ENCODE data around the gene DENND6A.

The DENND6A gene

DNA sequence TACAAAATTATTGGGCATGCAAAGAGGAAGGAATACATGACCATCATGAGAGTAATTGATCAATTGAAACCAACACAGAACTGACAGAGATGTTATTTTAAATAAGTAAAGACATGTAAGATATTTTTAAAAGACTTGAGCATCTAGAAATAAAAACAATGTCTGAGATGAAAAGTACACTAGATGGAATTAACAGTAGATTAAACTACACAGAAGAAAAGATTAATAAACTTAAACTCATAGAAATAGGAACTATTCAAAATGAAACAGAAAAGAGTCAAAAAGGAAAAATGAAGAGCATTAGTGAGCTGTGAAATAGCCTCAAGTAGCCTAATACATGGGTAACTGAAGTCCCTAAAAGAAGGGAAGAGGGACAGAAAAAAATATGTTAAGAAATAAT is 87.2 kb downstream of the DENND6A start:
- Histone ChIP-seq H4K8ac (ENCODE audit: low read depth, low read length) (no peak overlapping the region), H2BK5ac (ENCODE audit: low read length) (no peak overlapping the region), H4K5ac (ENCODE audit: low read length) (no peak overlapping the region), H3K36me3 (ENCODE audit: control insufficient read depth, insufficient read depth, low read length) (no peaks in the 10 kb centered on the region), H2BK120ac (ENCODE audit: low read depth, low read length) (no peak overlapping the region), H3K4ac (ENCODE audit: low read depth, low read length) (no peak overlapping the region), H3K79me2 (ENCODE audit: control insufficient read depth, insufficient read depth, low read length) (no peaks in the 10 kb centered on the region), H3K56ac (ENCODE audit: low read length) (no peak overlapping the region), H2BK15ac (replicated peaks; ENCODE audit: low read depth) (no peak overlapping the region), H3K27me3 (ENCODE audit: insufficient read depth, low read length, poor library complexity) (no peaks in the 10 kb centered on the region), H3K79me1 (ENCODE audit: low read length) (no peaks in the 10 kb centered on the region), H2AK5ac (ENCODE audit: low read length) (no peak overlapping the region), H3K23ac (ENCODE audit: low read length) (no peak overlapping the region), H3K9ac (ENCODE audit: low read length) (no peak overlapping the region), H3K4me3 (ENCODE audit: low read length) (no peak overlapping the region), H3K4me2 (ENCODE audit: low read length) (no peak overlapping the region), H3K4me1 (ENCODE audit: control insufficient read depth, low read depth, low read length) (no peaks in the 10 kb centered on the region), H3K27ac (ENCODE audit: low read depth, low read length) (no peak overlapping the region), H3K18ac (ENCODE audit: low read length) (no peak overlapping the region)
- no peak for DNase-seq

DNA sequence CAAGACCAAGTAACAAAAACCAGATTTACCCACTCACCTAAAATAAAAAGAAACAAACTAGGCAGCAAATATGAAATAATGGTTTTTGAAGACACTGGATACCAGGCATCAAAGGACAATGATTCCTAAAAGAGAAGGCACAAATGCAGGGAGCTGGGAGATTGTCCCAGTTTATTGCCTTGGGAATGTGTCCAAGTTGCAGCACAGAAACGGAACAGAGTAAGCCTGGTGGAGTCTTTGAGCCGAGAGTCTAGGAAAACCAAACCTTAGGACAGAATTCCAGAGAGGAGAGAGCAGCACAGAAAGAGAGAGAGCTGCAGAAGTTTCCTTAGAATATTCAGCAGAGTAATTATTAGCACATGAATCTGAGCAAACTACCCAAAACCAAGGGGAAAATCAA is 87.9 kb downstream of the DENND6A start:
- no peak for DNase-seq
- Histone ChIP-seq H3K56ac (ENCODE audit: low read length) (no peak overlapping the region), H3K18ac (ENCODE audit: low read length) (no peak overlapping the region), H3K4ac (ENCODE audit: low read depth, low read length) (no peak overlapping the region), H2BK120ac (ENCODE audit: low read depth, low read length) (no peak overlapping the region), H3K36me3 (ENCODE audit: control insufficient read depth, insufficient read depth, low read length) (no peaks in the 10 kb centered on the region), H3K4me3 (ENCODE audit: low read length) (no peak overlapping the region), H4K5ac (ENCODE audit: low read length) (no peak overlapping the region), H3K9ac (ENCODE audit: low read length) (no peak overlapping the region), H3K4me2 (ENCODE audit: low read length) (no peak overlapping the region), H2AK5ac (ENCODE audit: low read length) (no peak overlapping the region), H3K79me2 (ENCODE audit: control insufficient read depth, insufficient read depth, low read length) (no peaks in the 10 kb centered on the region), H3K4me1 (ENCODE audit: control insufficient read depth, low read depth, low read length) (no peaks in the 10 kb centered on the region), H3K79me1 (ENCODE audit: low read length) (no peaks in the 10 kb centered on the region), H4K8ac (ENCODE audit: low read depth, low read length) (no peak overlapping the region), H3K27me3 (ENCODE audit: insufficient read depth, low read length, poor library complexity) (no peaks in the 10 kb centered on the region), H2BK15ac (replicated peaks; ENCODE audit: low read depth) (no peak overlapping the region), H3K27ac (ENCODE audit: low read depth, low read length) (no peak overlapping the region), H3K23ac (ENCODE audit: low read length) (no peak overlapping the region), H2BK5ac (ENCODE audit: low read length) (no peak overlapping the region)
- no CpG with 5 or more reads among the region's 2 CpGs for WGBS (ENCODE audit: extremely low coverage, insufficient coverage, low lambda C conversion rate)

DNA sequence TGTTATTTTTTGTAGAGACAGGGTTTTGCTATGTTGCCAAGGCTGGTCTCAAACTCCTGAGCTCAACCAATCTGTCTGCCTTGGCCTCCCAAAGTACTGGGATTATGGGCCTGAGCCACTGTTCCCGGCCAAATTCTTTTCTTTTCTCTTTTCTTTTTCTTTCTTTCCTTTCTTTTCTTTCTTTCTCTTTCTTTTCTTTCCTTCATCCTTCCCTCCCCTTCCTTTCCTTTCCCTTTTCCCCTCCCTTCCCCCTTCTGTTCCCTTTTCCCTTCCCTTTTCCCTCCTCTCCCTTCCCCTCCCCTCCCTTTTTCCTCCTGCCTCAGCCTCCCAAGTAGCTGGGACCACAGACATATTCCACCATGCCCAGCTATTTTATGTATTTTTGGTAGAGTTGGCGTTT is 92.7 kb downstream of the DENND6A start:
- no peak overlapping the region for H3K18ac ChIP-seq (ENCODE audit: low read length)
- H3K4me3 ChIP-seq (ENCODE audit: low read length): no peak overlapping the region
- H4K8ac ChIP-seq (ENCODE audit: low read depth, low read length): no peak overlapping the region
- H2BK15ac ChIP-seq (replicated peaks; ENCODE audit: low read depth): no peak overlapping the region
- H3K79me2 ChIP-seq (ENCODE audit: control insufficient read depth, insufficient read depth, low read length): peaks cover 16% of the 10 kb centered on the region
- no peak overlapping the region for H4K5ac ChIP-seq (ENCODE audit: low read length)
- no peak overlapping the region for H2BK5ac ChIP-seq (ENCODE audit: low read length)
- no peak overlapping the region for H3K23ac ChIP-seq (ENCODE audit: low read length)
- no peak overlapping the region for H3K4me2 ChIP-seq (ENCODE audit: low read length)
- no peaks in the 10 kb centered on the region for H3K79me1 ChIP-seq (ENCODE audit: low read length)
- no peaks in the 10 kb centered on the region for H3K4me1 ChIP-seq (ENCODE audit: control insufficient read depth, low read depth, low read length)
- H3K36me3 ChIP-seq (ENCODE audit: control insufficient read depth, insufficient read depth, low read length): no peaks in the 10 kb centered on the region
- no peaks in the 10 kb centered on the region for H3K27me3 ChIP-seq (ENCODE audit: insufficient read depth, low read length, poor library complexity)
- no peak overlapping the region for H2AK5ac ChIP-seq (ENCODE audit: low read length)
- H2BK120ac ChIP-seq (ENCODE audit: low read depth, low read length): no peak overlapping the region
- no CpG with 5 or more reads among the region's 2 CpGs for WGBS (ENCODE audit: extremely low coverage, insufficient coverage, low lambda C conversion rate)
- no peak for DNase-seq
- no peak overlapping the region for H3K9ac ChIP-seq (ENCODE audit: low read length)
- H3K4ac ChIP-seq (ENCODE audit: low read depth, low read length): no peak overlapping the region
- H3K56ac ChIP-seq (ENCODE audit: low read length): peak overlapping the region; percentile 9
- H3K27ac ChIP-seq (ENCODE audit: low read depth, low read length): no peak overlapping the region

DNA sequence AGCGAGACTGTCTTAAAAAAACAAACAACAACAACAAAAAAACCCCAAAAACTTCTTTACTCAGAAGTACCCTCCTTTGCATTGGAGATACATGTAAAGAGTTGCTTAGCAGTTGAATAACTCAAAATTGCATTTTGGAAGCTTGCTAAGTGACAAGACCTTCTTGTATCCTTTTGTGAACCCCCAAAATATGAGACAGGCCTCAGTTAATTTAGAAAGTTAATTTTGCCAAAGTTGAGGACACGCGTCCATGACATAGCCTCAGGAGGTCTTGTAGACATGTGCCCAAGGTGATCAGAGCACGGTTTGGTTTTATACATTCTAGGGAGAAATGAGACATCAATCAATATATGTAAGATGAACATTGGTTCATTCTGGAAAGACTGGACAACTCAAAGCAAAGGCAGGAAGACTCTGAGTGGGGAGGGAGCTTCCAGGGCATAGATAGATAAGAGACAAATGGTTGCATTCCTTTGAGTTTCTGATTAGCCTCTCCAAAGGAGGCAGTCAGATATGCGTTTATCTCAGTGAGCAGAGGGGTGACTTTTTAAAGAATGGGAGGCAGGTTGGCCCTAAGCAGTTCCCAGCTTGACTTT is 94.0 kb downstream of the DENND6A start:
- peak; percentile 87 for DNase-seq
- H3K36me3 ChIP-seq (ENCODE audit: control insufficient read depth, insufficient read depth, low read length): no peaks in the 10 kb centered on the region
- H2AK5ac ChIP-seq (ENCODE audit: low read length): no peak overlapping the region
- H3K4me1 ChIP-seq (ENCODE audit: control insufficient read depth, low read depth, low read length): no peaks in the 10 kb centered on the region
- H2BK15ac ChIP-seq (replicated peaks; ENCODE audit: low read depth): no peak overlapping the region
- H3K9ac ChIP-seq (ENCODE audit: low read length): peak overlapping the region; percentile 50
- no peak overlapping the region for H4K5ac ChIP-seq (ENCODE audit: low read length)
- no peaks in the 10 kb centered on the region for H3K79me1 ChIP-seq (ENCODE audit: low read length)
- H3K56ac ChIP-seq (ENCODE audit: low read length): peak overlapping the region; percentile 99
- H3K27me3 ChIP-seq (ENCODE audit: insufficient read depth, low read length, poor library complexity): no peaks in the 10 kb centered on the region
- WGBS (ENCODE audit: extremely low coverage, insufficient coverage, low lambda C conversion rate): no CpG with 5 or more reads among the region's 5 CpGs
- H3K4me2 ChIP-seq (ENCODE audit: low read length): no peak overlapping the region
- peak overlapping the region; percentile 64 for H2BK5ac ChIP-seq (ENCODE audit: low read length)
- H3K23ac ChIP-seq (ENCODE audit: low read length): no peak overlapping the region
- no peak overlapping the region for H3K4me3 ChIP-seq (ENCODE audit: low read length)
- peak overlapping the region; percentile 72 for H3K27ac ChIP-seq (ENCODE audit: low read depth, low read length)
- peaks cover 29% of the 10 kb centered on the region for H3K79me2 ChIP-seq (ENCODE audit: control insufficient read depth, insufficient read depth, low read length)
- H3K4ac ChIP-seq (ENCODE audit: low read depth, low read length): peak overlapping the region; percentile 47
- no peak overlapping the region for H2BK120ac ChIP-seq (ENCODE audit: low read depth, low read length)
- H4K8ac ChIP-seq (ENCODE audit: low read depth, low read length): no peak overlapping the region
- peak overlapping the region; percentile 65 for H3K18ac ChIP-seq (ENCODE audit: low read length)

DNA sequence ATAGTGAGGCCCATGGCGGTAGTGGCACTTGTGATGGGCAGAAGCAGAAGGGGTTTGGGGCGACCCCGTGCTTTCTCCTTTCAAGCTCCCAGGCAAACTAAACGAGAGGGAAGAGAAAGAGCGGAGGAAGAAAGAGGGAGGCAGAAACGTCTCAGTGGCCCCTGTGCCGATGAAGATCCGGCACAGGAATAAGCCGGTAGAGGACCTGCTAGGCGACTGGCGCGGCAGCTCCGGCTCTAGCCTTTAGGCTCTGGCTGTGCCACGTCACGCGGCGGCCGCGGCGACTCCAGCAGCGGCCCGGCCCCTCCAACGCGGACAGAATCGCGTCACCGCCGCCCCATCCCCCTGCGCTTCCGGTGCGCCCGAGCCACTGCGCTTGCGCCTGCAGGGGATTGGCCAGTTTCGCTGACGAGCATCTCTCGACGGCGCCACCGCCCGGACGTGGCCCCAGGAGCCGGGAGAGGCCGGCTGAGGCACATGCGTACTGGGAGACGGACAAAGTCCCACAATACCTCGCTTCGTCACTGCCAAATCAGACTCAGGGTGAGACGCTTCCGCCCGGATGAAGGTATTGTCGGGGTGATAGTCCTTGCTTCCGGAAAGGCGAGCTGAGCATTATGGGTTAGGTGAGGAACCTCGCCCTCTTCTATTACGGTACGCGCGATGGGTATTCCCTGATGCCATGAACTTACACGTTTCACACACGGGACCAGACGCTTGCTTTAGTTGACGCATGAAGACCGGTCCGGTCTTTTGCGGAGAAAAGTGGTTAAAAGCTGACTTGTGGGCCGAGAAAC is 95.6 kb downstream of the DENND6A start, which contains the start of gene ARF4:
ARF4 (minus strand) TSS at position 218 of the 797 bp plus-strand sequence; CDS start at position 14, 204 bp downstream.
- Histone ChIP-seq H2BK5ac (ENCODE audit: low read length) (peak within 1 kb of the TSS; percentile 98), H3K36me3 (ENCODE audit: control insufficient read depth, insufficient read depth, low read length) (no peaks in the 10 kb centered on the region), H3K4me1 (ENCODE audit: control insufficient read depth, low read depth, low read length) (no peaks in the 10 kb centered on the region), H3K4me3 (ENCODE audit: low read length) (peak within 1 kb of the TSS; percentile 99), H3K79me1 (ENCODE audit: low read length) (no peaks in the 10 kb centered on the region), H4K5ac (ENCODE audit: low read length) (peak within 1 kb of the TSS; percentile 81), H3K79me2 (ENCODE audit: control insufficient read depth, insufficient read depth, low read length) (peaks cover 43% of the 10 kb centered on the region), H3K4ac (ENCODE audit: low read depth, low read length) (peak within 1 kb of the TSS; percentile 8), H3K23ac (ENCODE audit: low read length) (peak within 1 kb of the TSS; percentile 94), H3K27me3 (ENCODE audit: insufficient read depth, low read length, poor library complexity) (no peaks in the 10 kb centered on the region), H2AK5ac (ENCODE audit: low read length) (peak within 1 kb of the TSS; percentile 97), H3K18ac (ENCODE audit: low read length) (peak within 1 kb of the TSS; percentile 46), H3K9ac (ENCODE audit: low read length) (peak within 1 kb of the TSS; percentile 100), H3K4me2 (ENCODE audit: low read length) (peak within 1 kb of the TSS; percentile 87), H2BK120ac (ENCODE audit: low read depth, low read length) (no peak within 1 kb of the TSS), H4K8ac (ENCODE audit: low read depth, low read length) (no peak within 1 kb of the TSS), H2BK15ac (replicated peaks; ENCODE audit: low read depth) (no peak within 1 kb of the TSS), H3K56ac (ENCODE audit: low read length) (peak within 1 kb of the TSS; percentile 99), H3K27ac (ENCODE audit: low read depth, low read length) (peak within 1 kb of the TSS; percentile 97)
- no CpG with 5 or more reads among the region's 67 CpGs for WGBS (ENCODE audit: extremely low coverage, insufficient coverage, low lambda C conversion rate)
- peak; percentile 100 for DNase-seq
